NCI-H146 treated with DMSO at 0.1 percent for 48 hours (cell line): ENCODE measurements around the gene HIPK1.
"Not testable (repeated sequence)": the region's sequence is repeated elsewhere in the genome, so short reads cannot be mapped to it uniquely, and the experiment has no call there.

Experiments used
- DNase-seq: peaks from one replicate; lab custom pipeline; 2025; ENCODE audit not compliant: unreplicated experiment; lab: John Stamatoyannopoulos, UW

HIPK1 gene

DNA sequence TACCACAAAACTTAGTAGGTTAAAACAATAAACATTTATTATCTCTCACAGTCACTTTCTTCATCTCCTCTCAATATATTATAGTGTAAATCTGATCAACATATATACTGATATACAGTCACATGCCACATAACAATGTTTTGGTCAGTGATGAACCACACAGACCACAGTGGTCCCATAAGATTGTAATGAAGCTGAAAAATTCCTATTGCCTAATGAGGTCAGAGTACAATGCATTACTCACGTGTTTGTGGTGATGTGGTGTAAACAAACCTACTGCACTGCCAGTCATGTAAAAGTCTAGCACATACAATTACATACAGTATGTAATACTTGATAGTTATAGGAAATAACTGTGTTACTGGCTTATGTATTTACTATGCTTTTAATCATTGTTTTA lies 80.3 kb downstream of the HIPK1 start:
- DNase-seq: no peak

DNA sequence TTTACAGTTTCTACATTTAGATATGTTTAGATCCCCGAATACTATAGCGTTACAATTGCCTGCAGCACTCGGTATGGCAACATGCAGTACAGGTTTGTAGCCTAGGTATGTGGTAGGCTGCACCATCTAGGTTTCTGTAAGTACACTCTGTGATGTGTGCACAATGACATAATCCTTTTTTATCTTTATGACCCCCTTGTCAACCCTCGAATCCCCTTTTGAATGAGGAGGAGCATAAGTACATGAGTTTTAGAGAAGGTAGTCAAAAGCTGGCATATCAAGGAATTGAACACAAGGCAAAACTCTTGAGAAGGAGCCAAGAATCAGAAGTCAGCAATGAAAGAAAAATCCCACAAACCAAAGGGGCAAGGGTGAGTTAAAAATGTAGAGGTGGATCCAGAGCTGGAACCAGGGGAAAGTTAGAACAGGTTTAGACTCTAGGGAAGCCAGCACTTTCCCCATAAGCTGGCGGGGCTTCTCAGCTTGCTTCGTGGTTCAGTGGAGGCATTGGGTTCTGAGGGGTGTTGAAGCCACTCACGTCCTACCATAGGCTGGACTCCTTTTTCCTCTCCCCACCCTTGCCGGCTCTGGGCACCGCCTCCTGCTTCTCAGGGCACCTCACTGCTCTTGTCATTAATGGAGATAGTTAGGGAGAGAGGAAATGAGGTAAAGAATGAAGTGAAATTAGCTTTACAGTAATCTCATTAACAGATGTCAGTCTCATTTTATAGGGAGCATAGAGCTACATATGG lies 81.5 kb downstream of the HIPK1 start:
- no peak for DNase-seq

DNA sequence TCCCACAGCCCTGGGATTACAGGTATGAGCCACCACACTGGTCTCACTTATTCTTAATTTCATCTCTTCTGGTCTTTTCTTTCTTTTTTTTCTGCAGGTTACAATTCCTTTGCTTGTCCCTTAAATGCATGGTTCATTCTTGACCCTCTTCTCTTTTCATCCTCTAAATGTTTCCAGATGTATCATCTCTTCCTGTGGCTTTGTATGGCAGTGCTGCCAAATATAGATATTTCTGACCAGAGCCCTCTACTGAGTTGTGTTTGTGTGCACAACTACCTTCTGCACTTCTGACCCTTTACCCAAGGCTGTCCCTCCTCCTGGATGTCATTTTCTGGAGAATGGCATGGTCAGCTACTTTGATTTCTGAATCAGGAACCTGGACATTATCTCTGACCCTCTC lies 82.7 kb downstream of the HIPK1 start:
- no peak for DNase-seq

DNA sequence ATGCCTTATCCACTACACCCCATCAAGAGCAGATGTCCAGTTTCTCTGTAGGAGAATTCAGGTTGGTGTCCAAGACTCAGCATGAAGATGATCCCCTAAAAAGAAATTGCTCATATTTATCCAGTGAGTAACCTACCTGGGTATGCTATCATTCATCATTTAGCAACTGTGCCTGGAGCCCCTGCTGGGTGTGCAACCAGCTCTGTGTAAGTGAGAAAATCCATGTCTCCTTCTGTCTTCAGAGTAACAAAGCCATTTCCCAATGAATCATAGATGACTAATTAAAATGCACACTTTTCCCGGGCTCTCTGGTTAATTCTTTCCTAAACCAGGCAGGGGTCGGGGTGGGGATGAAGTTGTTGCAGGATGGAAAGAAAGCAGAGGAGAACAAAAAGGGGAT lies 86.0 kb downstream of the HIPK1 start:
- DNase-seq: no peak

DNA sequence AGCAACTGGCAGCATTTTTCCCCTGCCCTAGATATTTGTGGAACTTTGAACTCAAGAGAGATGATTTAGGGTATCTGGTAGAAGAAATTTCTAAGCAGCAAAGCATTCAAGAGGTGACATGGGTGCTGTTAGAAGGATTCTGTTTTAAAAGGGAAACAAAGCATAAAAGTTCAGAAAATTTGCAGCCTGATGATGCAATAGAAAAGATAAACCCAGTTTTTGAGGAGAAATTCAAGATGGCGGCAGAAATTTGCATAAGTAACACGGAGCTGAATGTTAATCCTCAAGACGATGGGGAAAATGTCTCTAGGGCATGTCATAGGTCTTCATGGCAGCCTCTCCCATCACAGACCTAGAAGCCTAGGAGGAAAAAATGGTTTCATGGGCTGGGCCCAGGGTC lies 90.6 kb downstream of the HIPK1 start:
- not testable (repeated sequence) for DNase-seq

DNA sequence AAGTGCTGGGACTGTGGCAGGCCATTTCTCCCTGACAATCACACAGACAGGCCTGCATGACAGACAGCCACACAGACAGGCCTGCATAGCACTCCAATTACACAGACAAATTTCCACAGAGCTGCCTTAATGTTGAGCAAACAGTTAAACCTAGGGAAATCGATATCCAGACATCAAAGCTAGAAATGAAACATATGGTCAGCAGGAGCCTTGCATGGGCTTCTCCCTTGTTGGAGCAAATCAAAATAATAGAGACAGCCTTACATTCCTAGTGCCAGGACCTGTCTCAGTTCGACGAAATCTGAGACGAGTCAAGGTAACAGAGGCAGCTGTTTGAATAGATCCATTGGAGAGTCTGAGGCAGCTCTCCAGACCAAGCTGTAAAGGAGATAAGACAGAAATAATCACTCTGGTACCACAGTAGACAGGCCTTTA lies 92.6 kb downstream of the HIPK1 start:
- DNase-seq: peak; percentile 51

DNA sequence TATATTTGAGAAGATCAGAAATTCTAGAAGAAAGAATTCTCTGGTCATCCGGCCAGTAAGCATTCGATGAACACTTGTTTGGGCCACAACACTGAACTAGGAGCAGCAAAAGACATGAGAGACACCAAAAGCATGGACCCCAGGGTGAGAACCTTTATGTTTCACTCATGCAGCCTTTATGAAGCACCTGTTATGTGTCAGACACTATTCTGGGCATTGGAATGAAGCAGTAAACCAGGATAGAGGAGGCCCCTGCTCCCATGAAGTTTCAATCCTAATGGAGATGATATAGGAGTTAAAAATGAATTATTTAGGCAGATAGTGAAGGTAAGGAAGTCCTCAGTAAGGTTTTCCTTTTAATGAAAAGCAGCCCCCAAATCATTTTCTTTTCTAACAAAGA lies 93.8 kb downstream of the HIPK1 start:
- DNase-seq: no peak

DNA sequence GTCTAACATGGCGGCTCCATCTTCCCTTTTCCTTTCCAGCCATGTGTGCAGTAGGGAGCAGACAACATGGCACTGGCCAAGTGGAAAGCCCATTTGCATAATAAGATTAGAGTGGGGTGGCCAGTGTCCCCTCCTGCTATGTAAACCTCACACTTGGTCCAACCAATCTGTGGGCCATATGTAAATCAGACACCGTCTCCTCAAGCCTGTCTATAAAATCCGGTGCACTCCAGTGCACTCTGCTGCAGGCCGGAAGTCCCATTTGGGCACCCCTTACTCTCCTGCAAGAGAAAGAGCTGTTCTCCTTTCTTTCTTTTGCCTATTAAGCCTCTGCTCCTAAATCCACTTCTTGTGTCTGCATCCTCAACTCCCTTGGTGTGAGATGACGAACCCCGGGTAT lies 94.3 kb downstream of the HIPK1 start:
- no peak for DNase-seq

DNA sequence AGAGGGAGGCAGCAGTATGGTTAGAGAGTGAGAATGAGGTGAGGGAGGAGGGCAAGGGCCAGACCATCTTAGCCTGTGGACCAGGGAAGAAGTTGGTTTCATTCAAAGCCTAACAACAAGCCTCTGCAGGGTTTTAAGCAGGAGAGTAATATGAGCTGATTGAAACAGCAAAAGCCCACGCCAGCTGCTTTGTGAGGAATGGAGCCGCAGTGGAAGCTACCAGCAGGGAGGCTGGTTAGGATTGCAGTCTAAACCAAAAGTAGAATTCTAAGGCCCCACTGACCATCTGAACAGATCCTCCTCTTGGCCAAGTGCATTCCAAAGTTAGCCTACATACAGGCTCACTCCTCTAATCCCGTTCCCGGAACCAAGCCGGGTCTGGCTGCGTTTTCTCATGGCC lies 94.9 kb downstream of the HIPK1 start:
- DNase-seq: no peak

DNA sequence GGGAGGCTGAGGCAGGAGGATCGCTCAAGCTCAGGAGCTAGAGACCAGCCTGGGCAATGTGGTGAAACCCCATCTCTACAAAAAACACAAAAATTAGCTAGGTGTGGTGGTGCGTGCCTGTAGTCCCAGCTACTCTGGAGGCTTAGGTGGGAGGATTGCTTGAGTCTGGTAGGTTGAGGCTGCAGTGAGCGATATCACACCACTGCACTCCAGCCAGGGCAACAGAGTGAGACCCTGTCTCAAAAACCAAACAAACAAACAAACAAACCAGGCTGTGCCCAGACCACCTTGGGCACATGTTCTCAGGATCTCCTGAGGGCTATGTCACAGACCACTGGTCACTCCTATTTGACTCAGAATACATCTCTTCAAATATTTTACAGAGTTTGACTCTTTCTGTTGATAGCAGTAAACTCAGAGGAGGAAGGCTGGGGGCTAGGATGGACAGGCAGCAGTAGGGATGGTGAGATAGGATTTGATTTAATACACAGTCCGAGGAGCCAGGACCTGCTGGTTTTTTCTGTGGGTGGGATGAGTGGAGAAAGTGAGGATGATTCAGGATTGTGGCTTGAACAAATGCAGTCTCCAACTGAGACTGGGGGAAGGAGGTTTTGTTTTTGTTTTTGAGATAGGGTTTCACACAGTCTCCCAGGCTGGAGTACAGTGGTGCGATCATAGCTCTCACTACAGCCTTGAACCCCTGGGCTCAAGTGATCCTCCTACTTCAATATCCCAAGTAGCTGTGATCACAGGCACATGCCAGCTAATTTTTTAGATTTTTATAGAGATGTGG lies 96.7 kb downstream of the HIPK1 start:
- no peak for DNase-seq

DNA sequence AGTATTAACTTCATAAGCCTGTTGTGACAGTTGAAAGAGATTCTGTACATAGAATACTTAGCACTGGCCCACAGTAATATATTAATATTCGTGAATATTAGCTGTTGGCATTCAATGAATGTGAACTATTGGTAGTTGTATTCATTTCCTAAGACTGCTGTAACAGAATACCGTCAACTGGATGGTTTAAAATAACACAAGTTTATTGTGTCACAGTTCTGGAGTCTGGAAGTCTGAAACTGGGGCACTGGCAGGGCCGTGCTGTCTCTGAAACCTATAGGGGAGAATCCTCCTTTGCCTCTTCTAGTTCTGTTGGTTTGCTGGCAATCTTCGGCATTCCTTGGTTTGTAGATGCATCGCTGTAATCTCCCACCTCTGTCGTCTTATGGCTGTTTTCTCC lies 97.7 kb downstream of the HIPK1 start:
- DNase-seq: no peak
